Stimulated activated naive CD8-positive, alpha-beta T cell treated with anti-CD3 and anti-CD28 coated beads, Interleukin-15, Interleukin-2, amounts not matched to agents 100 U/mL and 50 U/mL, for 24 hours (primary cell): Measurements from ENCODE around the gene SAMD11.
"Not testable (repeated sequence)": the region's sequence is repeated elsewhere in the genome, so short reads cannot be mapped to it uniquely, and the experiment has no call there.

ENCODE experiments used
- ATAC-seq: fragments of 150-1000 bp; cut with Tn5 transposase; one replicate; pipeline ENCODE4 v1.10.0; 2021
- DNase-seq: peaks from one replicate; pipeline ENCODE4 v3.0.0; 2021

Gene SAMD11

GRCh38 chr1:964691-965525 is 41.2 kb downstream of the SAMD11 start:
- no peak for DNase-seq
- ATAC-seq, result no peak

- ATAC-seq (peak; percentile 1), DNase-seq (no peak)
Observed at GRCh38 chr1:965526-966134, 41.9 kb downstream of the SAMD11 start.

- ATAC-seq, result peak; percentile 62
- DNase-seq, result peak; percentile 58
Observed at GRCh38 chr1:966135-966703, 42.5 kb downstream of the SAMD11 start, which contains the start of gene PLEKHN1. Gene PLEKHN1, plus strand, starts transcription at chr1:966482. Its CDS starts 50 bp downstream, at chr1:966532.

GRCh38 chr1:966704-967300 is 43.1 kb downstream of the SAMD11 start:
- peak; percentile 83 for ATAC-seq
- peak; percentile 91 for DNase-seq

- no peak for ATAC-seq
Observed at GRCh38 chr1:967466-968343, 44.0 kb downstream of the SAMD11 start.

GRCh38 chr1:969260-969855 is 45.6 kb downstream of the SAMD11 start:
- DNase-seq (no peak), ATAC-seq (no peak)

More at GRCh38 chr1:967466-968343, 44.0 kb downstream of the SAMD11 start:
- DNase-seq, result no peak

- no peak for ATAC-seq
Observed at GRCh38 chr1:970242-970972, 46.7 kb downstream of the SAMD11 start.

GRCh38 chr1:970973-971730 is 47.4 kb downstream of the SAMD11 start:
- no peak for ATAC-seq
- DNase-seq, result no peak

More at GRCh38 chr1:970242-970972, 46.7 kb downstream of the SAMD11 start:
- no peak for DNase-seq

- ATAC-seq, result no peak
- DNase-seq, result no peak
Observed at GRCh38 chr1:971751-972506, 48.2 kb downstream of the SAMD11 start.

GRCh38 chr1:972726-973458 is 49.2 kb downstream of the SAMD11 start:
- ATAC-seq, result no peak
- DNase-seq, result no peak

- DNase-seq (no peak), ATAC-seq (no peak)
Observed at GRCh38 chr1:973459-974292, 50.0 kb downstream of the SAMD11 start.

GRCh38 chr1:974293-974640 is 50.5 kb downstream of the SAMD11 start:
- DNase-seq (no peak), ATAC-seq (no peak)

- ATAC-seq, result no peak
Observed at GRCh38 chr1:974687-975328, 51.1 kb downstream of the SAMD11 start.

GRCh38 chr1:975365-975764 is 51.6 kb downstream of the SAMD11 start:
- ATAC-seq (no peak), DNase-seq (no peak)

More at GRCh38 chr1:974687-975328, 51.1 kb downstream of the SAMD11 start:
- DNase-seq, result no peak

- DNase-seq (peak; percentile 60), ATAC-seq (peak; percentile 56)
Observed at GRCh38 chr1:975896-976683, 52.4 kb downstream of the SAMD11 start.

GRCh38 chr1:976791-977190 is 53.1 kb downstream of the SAMD11 start:
- DNase-seq, ATAC-seq: not testable (repeated sequence)
